ENCODE measurements around the gene POU6F2. TPM values are rescaled to one million over a fixed set of nuclear protein-coding genes. Genes with fewer than 3 reads are reported as not detected.

Gene POU6F2
- total and polyA plus RNA-seq, 2 experiments from 2014 or later, result not detected

GRCh38 chr7:39468808-39469374 lies 491.2 kb downstream of the POU6F2 start:
- no peaks in the 10 kb centered on the region for H4K20me1 ChIP-seq (ENCODE audit: insufficient read depth)
- in situ Hi-C loops (cut with MboI), result loop anchor here (10.0 to 25.0 kb wide), 2 partner anchors 534 to 682 kb away; no protein-coding TSS in a partner anchor
- peaks cover 10% of the 10 kb centered on the region for H3K27me3 ChIP-seq (replicated peaks; ENCODE audit: insufficient read depth)
- no peak overlapping the region for H3K9ac ChIP-seq
- no peak for DNase-seq
- H3K9me3 ChIP-seq (ENCODE audit: low read depth), result no peaks in the 10 kb centered on the region
- no peak overlapping the region for H3K27ac ChIP-seq
- no peaks in the 10 kb centered on the region for H3K4me1 ChIP-seq (ENCODE audit: insufficient read depth)
- TF ChIP-seq EZH2phosphoT487 (IDR thresholded peaks at IDR 0.05; ENCODE audit: insufficient read depth, low read depth), result no peak
- no peak for TF ChIP-seq EZH2 (IDR thresholded peaks at IDR 0.05; ENCODE audit: insufficient read depth, poor library complexity, severe bottlenecking)
- no peaks in the 10 kb centered on the region for H3K9me2 ChIP-seq (ENCODE audit: insufficient read depth)
- H3K36me3 ChIP-seq (ENCODE audit: low read depth), result no peaks in the 10 kb centered on the region
- no peaks in the 10 kb centered on the region for H3K79me2 ChIP-seq (ENCODE audit: insufficient read depth)
- no peak overlapping the region for H3K4me2 ChIP-seq (ENCODE audit: unreplicated experiment)
- H3F3A ChIP-seq (ENCODE audit: insufficient read depth), result no peaks in the 10 kb centered on the region
- WGBS, 2 experiments (ENCODE audit: low coverage in 1 of 2, low lambda C conversion rate in 2 of 2, missing lambda C conversion rate in 2 of 2), result 13 to 16% methylated on average over 7 of the region's 7 CpGs
- no peak overlapping the region for H2AFZ ChIP-seq
- no peak overlapping the region for H3K4me3 ChIP-seq

DNA sequence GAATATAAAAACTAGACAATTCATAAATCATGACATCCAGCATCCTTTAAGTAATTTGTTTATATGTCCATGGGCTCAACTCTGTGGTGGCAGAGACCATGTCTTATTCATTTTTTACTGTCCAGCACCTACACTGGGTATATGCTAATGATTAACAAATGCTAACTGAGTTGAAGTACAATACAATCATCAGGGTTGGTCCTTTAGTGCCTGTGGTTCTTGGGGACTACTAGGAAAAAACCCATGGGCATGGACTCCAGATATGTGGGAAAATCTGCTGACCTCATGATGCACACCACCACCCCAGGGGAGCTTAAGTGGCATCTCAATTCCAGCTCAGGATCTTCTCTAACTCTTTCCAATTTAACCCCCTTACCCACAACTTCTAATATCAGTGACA lies 503.2 kb downstream of the POU6F2 start:
- Histone ChIP-seq H3K36me3 (ENCODE audit: low read depth) (no peaks in the 10 kb centered on the region), H3K4me2 (ENCODE audit: unreplicated experiment) (no peak overlapping the region), H3K4me3 (no peak overlapping the region), H3K9me3 (ENCODE audit: low read depth) (no peaks in the 10 kb centered on the region), H3K27ac (no peak overlapping the region), H3K27me3 (replicated peaks; ENCODE audit: insufficient read depth) (no peaks in the 10 kb centered on the region; the same call in 1 of the 2 replicates), H3K79me2 (ENCODE audit: insufficient read depth) (no peaks in the 10 kb centered on the region), H4K20me1 (ENCODE audit: insufficient read depth) (no peaks in the 10 kb centered on the region), H3F3A (ENCODE audit: insufficient read depth) (no peaks in the 10 kb centered on the region), H3K4me1 (ENCODE audit: insufficient read depth) (no peaks in the 10 kb centered on the region), H2AFZ (no peak overlapping the region), H3K9me2 (ENCODE audit: insufficient read depth) (no peaks in the 10 kb centered on the region), H3K9ac (no peak overlapping the region)
- DNase-seq, result no peak
- TF ChIP-seq EZH2phosphoT487 (IDR thresholded peaks at IDR 0.05; ENCODE audit: insufficient read depth, low read depth) (no peak), EZH2 (IDR thresholded peaks at IDR 0.05; ENCODE audit: insufficient read depth, poor library complexity, severe bottlenecking) (no peak)
- in situ Hi-C loops (cut with MboI), result no loop called here

- no peaks in the 10 kb centered on the region for H3K9me2 ChIP-seq (ENCODE audit: insufficient read depth)
- no peaks in the 10 kb centered on the region for H3F3A ChIP-seq (ENCODE audit: insufficient read depth)
- H3K4me1 ChIP-seq (ENCODE audit: insufficient read depth), result no peaks in the 10 kb centered on the region
- DNase-seq, result no peak
- TF ChIP-seq EZH2phosphoT487 (IDR thresholded peaks at IDR 0.05; ENCODE audit: insufficient read depth, low read depth), result no peak
- TF ChIP-seq EZH2 (IDR thresholded peaks at IDR 0.05; ENCODE audit: insufficient read depth, poor library complexity, severe bottlenecking), result no peak
- no peak overlapping the region for H3K4me2 ChIP-seq (ENCODE audit: unreplicated experiment)
- no peaks in the 10 kb centered on the region for H3K79me2 ChIP-seq (ENCODE audit: insufficient read depth)
- H3K36me3 ChIP-seq (ENCODE audit: low read depth), result no peaks in the 10 kb centered on the region
- no peak overlapping the region for H3K27ac ChIP-seq
- no peaks in the 10 kb centered on the region for H3K9me3 ChIP-seq (ENCODE audit: low read depth)
- WGBS, 2 experiments (ENCODE audit: low coverage in 1 of 2, low lambda C conversion rate in 2 of 2, missing lambda C conversion rate in 2 of 2), result 34 to 36% methylated on average over 7 of the region's 7 CpGs
- in situ Hi-C loops (cut with MboI), result no loop called here
- no peaks in the 10 kb centered on the region for H4K20me1 ChIP-seq (ENCODE audit: insufficient read depth)
- peaks cover 9% of the 10 kb centered on the region for H3K27me3 ChIP-seq (replicated peaks; ENCODE audit: insufficient read depth)
- no peak overlapping the region for H3K4me3 ChIP-seq
- no peak overlapping the region for H3K9ac ChIP-seq
- no peak overlapping the region for H2AFZ ChIP-seq
Observed at GRCh38 chr7:39488467-39489393, 511.0 kb downstream of the POU6F2 start.

DNA sequence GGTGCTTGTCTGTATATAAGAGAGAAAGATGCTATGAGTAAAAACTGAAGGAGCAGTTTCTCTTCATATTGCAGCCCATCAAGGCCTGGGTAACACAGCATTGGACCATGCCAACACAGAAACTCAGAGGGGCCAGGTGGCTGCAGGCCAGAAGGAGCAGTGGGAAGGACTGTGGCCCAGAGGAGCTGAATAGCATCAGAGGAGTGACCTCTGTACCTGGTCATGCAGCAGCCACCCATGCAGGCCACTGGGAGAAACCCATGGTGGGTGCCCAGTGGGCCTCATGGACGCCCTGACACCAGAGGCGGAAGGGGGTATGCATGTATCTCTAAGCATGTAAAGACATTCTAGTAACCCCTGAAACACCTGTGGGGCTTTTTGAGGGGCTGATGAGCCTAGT lies 512.6 kb downstream of the POU6F2 start:
- Histone ChIP-seq H3K79me2 (ENCODE audit: insufficient read depth) (no peaks in the 10 kb centered on the region), H3K9ac (no peak overlapping the region), H3K27me3 (replicated peaks; ENCODE audit: insufficient read depth) (peaks cover 9% of the 10 kb centered on the region), H3K4me3 (no peak overlapping the region), H3K27ac (no peak overlapping the region), H3K9me2 (ENCODE audit: insufficient read depth) (no peaks in the 10 kb centered on the region), H2AFZ (no peak overlapping the region), H3K4me2 (ENCODE audit: unreplicated experiment) (no peak overlapping the region), H3K36me3 (ENCODE audit: low read depth) (no peaks in the 10 kb centered on the region), H3F3A (ENCODE audit: insufficient read depth) (no peaks in the 10 kb centered on the region), H3K4me1 (ENCODE audit: insufficient read depth) (no peaks in the 10 kb centered on the region), H4K20me1 (ENCODE audit: insufficient read depth) (no peaks in the 10 kb centered on the region), H3K9me3 (ENCODE audit: low read depth) (no peaks in the 10 kb centered on the region)
- in situ Hi-C loops (cut with MboI), result no loop called here
- 35 to 53% methylated on average over 2 of the region's 2 CpGs for WGBS, 2 experiments (ENCODE audit: low coverage in 1 of 2, low lambda C conversion rate in 2 of 2, missing lambda C conversion rate in 2 of 2)
- no peak for DNase-seq
- TF ChIP-seq EZH2phosphoT487 (IDR thresholded peaks at IDR 0.05; ENCODE audit: insufficient read depth, low read depth) (no peak), EZH2 (IDR thresholded peaks at IDR 0.05; ENCODE audit: insufficient read depth, poor library complexity, severe bottlenecking) (no peak)
